ENCODE results near the gene PLXNC1. TPM values are rescaled to one million over a fixed set of nuclear protein-coding genes. Genes with fewer than 3 reads are reported as not detected.

Gene PLXNC1
- total and polyA plus RNA-seq, 9 donors, result 8.2 to 33.7 (median 17.5) TPM

- no peaks in the 10 kb centered on the region for H3K9me3 ChIP-seq
- no peak overlapping the region for H3K4me3 ChIP-seq
- intact Hi-C loops (cut with DNase I), result no loop called here
- H3K27me3 ChIP-seq, result no peaks in the 10 kb centered on the region
- DNase-seq, result no peak
- no peak for TF ChIP-seq CTCF (IDR thresholded peaks at IDR 0.05)
- TF ChIP-seq POLR2A (IDR thresholded peaks at IDR 0.05), result no peak
- TF ChIP-seq EP300 (IDR thresholded peaks at IDR 0.05), result no peak
- no peak overlapping the region for H3K27ac ChIP-seq
- peaks cover 2% of the 10 kb centered on the region for H3K4me1 ChIP-seq (ENCODE audit: insufficient read depth)
- no peaks in the 10 kb centered on the region for H3K36me3 ChIP-seq
- 46 to 93% (median 46%) methylated on average over 1 to 2 of the region's 2 CpGs for WGBS, 3 donors
These were observed 42.2 kb downstream of the PLXNC1 start for GRCh38 chr12:94190623-94191022.

- DNase-seq, result no peak
These were observed 42.6 kb downstream of the PLXNC1 start for GRCh38 chr12:94191023-94191422.

GRCh38 chr12:94191811-94192210, 43.4 kb downstream of the PLXNC1 start:
- no peaks in the 10 kb centered on the region for H3K27me3 ChIP-seq
- H3K4me1 ChIP-seq (ENCODE audit: insufficient read depth), result no peaks in the 10 kb centered on the region
- no peak overlapping the region for H3K4me3 ChIP-seq
- TF ChIP-seq EP300 (IDR thresholded peaks at IDR 0.05) (no peak), CTCF (IDR thresholded peaks at IDR 0.05) (no peak), POLR2A (IDR thresholded peaks at IDR 0.05) (no peak)
- no peak for DNase-seq
- H3K27ac ChIP-seq, result no peak overlapping the region
- no peaks in the 10 kb centered on the region for H3K36me3 ChIP-seq
- intact Hi-C loops (cut with DNase I), result no loop called here
- WGBS, 3 donors, result 90 to 99% (median 94%) methylated on average over 1 of the region's 1 CpG
- no peaks in the 10 kb centered on the region for H3K9me3 ChIP-seq

More at GRCh38 chr12:94191023-94191422, 42.6 kb downstream of the PLXNC1 start:
- intact Hi-C loops (cut with DNase I), result no loop called here
- H3K36me3 ChIP-seq, result no peaks in the 10 kb centered on the region
- TF ChIP-seq POLR2A (IDR thresholded peaks at IDR 0.05), result no peak
- no peak for TF ChIP-seq CTCF (IDR thresholded peaks at IDR 0.05)
- no peak for TF ChIP-seq EP300 (IDR thresholded peaks at IDR 0.05)
- no peak overlapping the region for H3K27ac ChIP-seq
- no peak overlapping the region for H3K4me3 ChIP-seq
- H3K27me3 ChIP-seq, result no peaks in the 10 kb centered on the region
- H3K4me1 ChIP-seq (ENCODE audit: insufficient read depth), result peaks cover 2% of the 10 kb centered on the region
- WGBS, 3 donors, result 93 to 99% (median 97%) methylated on average over 2 of the region's 2 CpGs
- no peaks in the 10 kb centered on the region for H3K9me3 ChIP-seq

GRCh38 chr12:94192506-94192905, 44.1 kb downstream of the PLXNC1 start:
- no peak for DNase-seq
- H3K36me3 ChIP-seq, result no peaks in the 10 kb centered on the region
- no peak overlapping the region for H3K4me3 ChIP-seq
- H3K9me3 ChIP-seq, result no peaks in the 10 kb centered on the region
- no peaks in the 10 kb centered on the region for H3K4me1 ChIP-seq (ENCODE audit: insufficient read depth)
- intact Hi-C loops (cut with DNase I), result no loop called here
- H3K27me3 ChIP-seq, result no peaks in the 10 kb centered on the region
- no peak overlapping the region for H3K27ac ChIP-seq
- no peak for TF ChIP-seq EP300 (IDR thresholded peaks at IDR 0.05)
- no peak for TF ChIP-seq POLR2A (IDR thresholded peaks at IDR 0.05)
- no peak for TF ChIP-seq CTCF (IDR thresholded peaks at IDR 0.05)

GRCh38 chr12:94193168-94193567, 44.8 kb downstream of the PLXNC1 start:
- no peak overlapping the region for H3K27ac ChIP-seq
- no peaks in the 10 kb centered on the region for H3K27me3 ChIP-seq
- H3K9me3 ChIP-seq, result no peaks in the 10 kb centered on the region
- WGBS, 3 donors, result 91 to 95% (median 92%) methylated on average over 3 of the region's 3 CpGs
- H3K4me1 ChIP-seq (ENCODE audit: insufficient read depth), result no peaks in the 10 kb centered on the region
- H3K4me3 ChIP-seq, result no peak overlapping the region
- intact Hi-C loops (cut with DNase I), result no loop called here
- TF ChIP-seq POLR2A (IDR thresholded peaks at IDR 0.05) (no peak), CTCF (IDR thresholded peaks at IDR 0.05) (no peak), EP300 (IDR thresholded peaks at IDR 0.05) (no peak)
- H3K36me3 ChIP-seq, result no peaks in the 10 kb centered on the region
- no peak for DNase-seq
